Fibroblast of mammary gland (primary cell): ENCODE data around the gene NIT1.
"Not testable (repeated sequence)": the region's sequence is repeated elsewhere in the genome, so short reads cannot be mapped to it uniquely, and the experiment has no call there.

Experiments
- DNase-seq: peaks from one replicate; pipeline ENCODE4 v3.0.0-alpha.2; 2010; ENCODE audit warnings: low read depth
- H3K4me3 ChIP-seq: 2 replicates; pipeline ENCODE4 v1.5.1; 2011; ENCODE audit warnings: low read depth, mild to moderate bottlenecking, low read length, moderate library complexity; ENCODE audit not compliant: control insufficient read depth
- CTCF ChIP-seq: conservative IDR thresholded peaks from 2 replicates; pipeline ENCODE4 v1.5.1; 2011; ENCODE audit warnings: low read depth, low read length, inconsistent platforms; ENCODE audit not compliant: control insufficient read depth, insufficient read depth

NIT1 gene

GRCh38 chr1:161111527-161111926 lies 6.4 kb upstream of the NIT1 start:
- no peak overlapping the region for H3K4me3 ChIP-seq
- DNase-seq: no peak
- TF ChIP-seq CTCF: no peak

GRCh38 chr1:161113915-161114314 lies 4.0 kb upstream of the NIT1 start:
- DNase-seq: no peak
- no peak for TF ChIP-seq CTCF
- H3K4me3 ChIP-seq: no peak overlapping the region

GRCh38 chr1:161114556-161114955 lies 3.3 kb upstream of the NIT1 start:
- no peak for DNase-seq
- H3K4me3 ChIP-seq: no peak overlapping the region
- TF ChIP-seq CTCF: no peak

- no peak for TF ChIP-seq CTCF
- DNase-seq: peak; percentile 97
- no peak overlapping the region for H3K4me3 ChIP-seq
Measured at GRCh38 chr1:161115132-161115711, 2.7 kb upstream of the NIT1 start.

GRCh38 chr1:161115961-161116360 lies 1.9 kb upstream of the NIT1 start:
- H3K4me3 ChIP-seq, DNase-seq: not testable (repeated sequence)

- DNase-seq: peak; percentile 86
- peak; percentile 52 for TF ChIP-seq CTCF
- H3K4me3 ChIP-seq: peak overlapping the region; percentile 90
Measured at GRCh38 chr1:161119092-161119903, 1.4 kb downstream of the NIT1 start.

- no peak overlapping the region for H3K4me3 ChIP-seq
- DNase-seq: no peak
- TF ChIP-seq CTCF: no peak
Measured at GRCh38 chr1:161121042-161121650, 3.2 kb downstream of the NIT1 start.
